HG03066 (cell line): ENCODE data around the gene KIF22.
"Not testable (repeated sequence)": the region's sequence is repeated elsewhere in the genome, so short reads cannot be mapped to it uniquely, and the experiment has no call there.

Source experiments
- ATAC-seq: cut with Tn5 transposase; IDR thresholded peaks from one replicate; pipeline ENCODE4 v1.9.1; 2021; ENCODE audit warnings: low read depth; ENCODE audit not compliant: unreplicated experiment

KIF22 gene

DNA sequence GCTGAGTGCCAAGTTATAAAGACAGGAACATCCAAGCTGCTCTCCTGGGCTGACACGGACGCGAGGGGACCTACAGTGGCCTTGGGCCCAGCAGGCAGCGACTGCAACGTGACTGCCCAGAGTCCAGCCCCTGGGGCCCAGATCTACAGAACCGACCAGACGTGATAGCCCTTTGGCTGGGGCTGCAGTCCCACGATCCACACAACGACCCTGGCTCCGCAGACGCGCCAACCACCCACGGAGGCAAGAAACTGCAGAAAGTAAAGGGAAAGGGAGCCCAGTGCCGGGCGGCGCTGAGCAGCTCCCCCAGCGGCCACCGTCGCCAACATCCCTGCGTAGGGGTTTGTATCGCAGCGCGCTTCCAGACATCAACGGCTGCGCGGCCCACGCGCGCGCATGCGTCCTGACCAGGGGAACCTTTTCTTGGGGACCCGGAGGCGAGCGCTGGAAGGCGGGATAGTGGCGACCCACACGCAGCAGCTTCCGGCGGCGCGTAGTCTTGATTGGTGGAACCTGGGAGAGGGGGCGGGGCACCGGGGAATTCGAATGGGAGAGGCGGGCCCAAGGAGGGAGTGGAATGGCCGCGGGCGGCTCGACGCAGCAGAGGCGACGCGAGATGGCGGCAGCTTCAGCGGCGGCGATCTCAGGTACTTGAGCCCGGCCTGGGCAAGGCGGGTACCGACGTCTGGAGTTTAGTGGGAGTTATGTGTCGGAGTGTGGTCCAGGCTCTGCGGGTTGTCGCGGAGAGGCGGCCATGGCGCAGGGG, at the start of gene KIF22:
Gene KIF22, plus strand, starts transcription at position 569 of the 766 bp plus-strand sequence. Its CDS starts 9 bp downstream, at position 578.
- ATAC-seq, result peak; percentile 92

- ATAC-seq, result no peak
Measured at GRCh38 chr16:29742683-29743275, 47.8 kb upstream of the KIF22 start.

GRCh38 chr16:29743475-29743826, 47.1 kb upstream of the KIF22 start:
- no peak for ATAC-seq

DNA sequence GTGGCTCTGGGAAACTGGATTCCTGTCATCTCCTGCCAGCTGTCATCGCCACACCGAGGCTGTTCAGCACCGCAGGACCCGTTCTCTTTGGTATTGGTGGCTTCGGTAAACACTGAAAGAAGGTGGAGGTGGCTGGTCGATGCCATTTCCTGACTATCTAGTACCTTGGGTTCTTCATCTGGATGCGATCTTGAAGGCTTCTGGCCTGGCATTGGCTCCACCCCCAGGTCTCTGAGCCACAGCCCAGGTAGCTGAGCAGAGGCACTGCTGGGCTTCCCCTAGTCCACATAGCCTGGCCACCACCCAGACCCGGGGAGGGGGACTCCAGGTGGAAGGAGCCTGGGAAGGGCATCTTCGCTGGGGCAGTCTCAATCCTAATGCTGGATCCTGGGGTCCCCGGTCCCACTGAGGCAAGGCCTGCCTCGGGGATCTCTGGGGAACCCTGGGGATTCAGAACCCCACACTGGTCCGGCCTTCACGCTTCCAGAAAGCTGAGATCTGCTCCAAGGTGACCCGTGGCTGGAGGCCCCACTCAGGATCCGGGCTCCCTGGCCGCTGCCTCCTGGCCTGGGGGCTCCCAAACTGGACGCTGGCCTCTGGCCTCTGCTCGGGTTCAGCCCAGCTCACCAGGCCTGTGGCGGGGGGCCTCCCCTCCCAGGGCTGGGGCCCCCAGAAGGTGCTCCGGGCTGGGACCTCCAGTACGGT, 46.6 kb upstream of the KIF22 start:
- ATAC-seq, result no peak

DNA sequence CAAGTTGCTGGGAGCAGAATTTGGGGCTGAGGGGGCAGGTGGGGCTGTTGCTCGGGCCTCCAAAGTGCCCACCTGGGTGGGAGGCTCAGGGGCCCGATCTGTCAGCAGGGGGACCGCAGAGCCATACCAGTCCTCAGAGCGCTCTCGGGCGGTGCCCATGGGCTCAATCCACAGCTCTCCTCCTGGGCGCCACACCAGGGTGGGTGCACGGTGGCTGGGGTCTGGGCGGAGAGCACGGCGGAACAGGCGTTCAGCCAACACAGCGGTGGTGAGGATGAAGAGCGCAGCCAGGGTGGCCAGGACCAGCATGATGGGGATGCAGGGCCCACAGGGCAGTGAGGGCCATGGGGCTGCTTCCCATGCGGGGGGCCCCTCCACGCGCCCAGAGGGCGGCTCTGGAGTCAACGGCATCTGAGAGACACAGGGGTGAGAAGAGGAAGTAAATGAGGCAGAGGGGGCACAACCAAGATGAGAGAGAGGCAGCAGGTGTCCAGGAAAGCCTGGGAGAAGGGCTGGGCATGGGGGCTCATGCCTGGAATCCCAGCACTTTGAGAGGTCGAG, 45.9 kb upstream of the KIF22 start:
- ATAC-seq, result no peak

DNA sequence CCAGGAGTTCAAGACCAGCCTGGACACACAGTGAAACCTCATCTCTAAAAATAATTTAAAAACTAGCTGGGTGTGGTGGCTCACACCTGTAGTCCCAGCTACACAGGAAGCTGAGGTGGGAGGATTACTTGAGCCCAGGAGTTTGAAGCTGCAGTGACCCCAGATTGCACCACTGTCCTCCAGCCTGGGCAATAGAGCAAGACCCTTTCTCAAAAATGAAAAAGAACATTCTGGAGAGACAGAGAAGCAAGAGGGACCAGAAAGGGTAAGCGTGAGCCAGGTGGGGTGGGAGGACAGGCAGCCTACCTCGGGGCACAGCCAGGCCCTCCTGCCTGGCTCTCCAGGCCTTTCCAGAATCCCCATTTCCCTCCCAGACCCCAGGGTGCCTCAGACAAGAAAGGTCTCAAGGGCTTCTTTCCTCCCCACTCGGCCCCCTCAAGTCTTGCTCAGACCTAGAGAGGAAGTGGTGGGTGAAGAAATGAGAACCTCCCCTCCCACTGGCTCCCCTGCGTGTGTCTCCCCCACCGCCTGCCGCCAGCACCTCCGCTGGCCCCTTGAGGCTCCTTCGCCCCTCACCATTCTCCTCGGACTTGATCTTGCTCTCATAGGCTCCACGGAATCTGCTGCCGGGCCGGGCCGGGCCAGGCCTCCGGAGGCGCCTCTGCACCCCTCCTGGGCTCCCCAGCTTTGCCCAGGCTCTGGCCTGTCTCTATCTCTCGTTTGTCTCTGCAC, 45.3 kb upstream of the KIF22 start:
- ATAC-seq, result no peak

DNA sequence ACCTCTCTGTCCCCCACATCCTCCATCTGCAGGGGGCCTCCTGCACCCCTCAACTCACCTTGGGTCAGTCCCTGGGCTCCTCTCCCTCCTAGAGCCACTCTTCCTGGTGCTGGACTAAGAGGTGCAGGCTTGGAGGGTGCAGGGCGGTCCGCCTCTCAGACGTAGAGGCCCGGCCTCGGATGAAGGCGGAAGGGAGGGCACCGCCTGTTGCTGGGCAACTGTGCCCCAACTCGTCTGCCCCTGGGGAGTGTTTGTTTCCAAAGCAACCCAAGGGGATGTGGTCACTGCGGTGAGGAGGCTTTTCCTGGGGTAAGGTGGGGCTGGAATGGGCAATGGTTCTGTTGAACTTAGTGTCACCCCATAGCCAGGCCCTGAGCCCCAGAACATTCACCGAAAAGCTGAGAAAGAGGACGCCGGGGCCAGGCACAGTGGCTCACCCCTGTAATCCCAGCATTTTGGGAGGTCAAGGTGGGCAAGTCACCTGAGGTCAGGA, 44.7 kb upstream of the KIF22 start, which contains the start of gene C16orf54:
Gene C16orf54, minus strand, starts transcription at position 138 of the 493 bp plus-strand sequence. CDS start 1,039 bp downstream, outside the sequence.
- peak; percentile 67 for ATAC-seq

- ATAC-seq, result not testable (repeated sequence)
Measured at GRCh38 chr16:29746518-29746917, 44.0 kb upstream of the KIF22 start.

- ATAC-seq, result no peak
Measured at GRCh38 chr16:29747947-29748759, 42.4 kb upstream of the KIF22 start.

GRCh38 chr16:29748760-29749149, 41.8 kb upstream of the KIF22 start:
- ATAC-seq, result not testable (repeated sequence)

- no peak for ATAC-seq
Measured at GRCh38 chr16:29753516-29753915, 37.0 kb upstream of the KIF22 start.

GRCh38 chr16:29756654-29757053, 33.9 kb upstream of the KIF22 start:
- ATAC-seq, result no peak

GRCh38 chr16:29757086-29757485, 33.5 kb upstream of the KIF22 start:
- not testable (repeated sequence) for ATAC-seq

DNA sequence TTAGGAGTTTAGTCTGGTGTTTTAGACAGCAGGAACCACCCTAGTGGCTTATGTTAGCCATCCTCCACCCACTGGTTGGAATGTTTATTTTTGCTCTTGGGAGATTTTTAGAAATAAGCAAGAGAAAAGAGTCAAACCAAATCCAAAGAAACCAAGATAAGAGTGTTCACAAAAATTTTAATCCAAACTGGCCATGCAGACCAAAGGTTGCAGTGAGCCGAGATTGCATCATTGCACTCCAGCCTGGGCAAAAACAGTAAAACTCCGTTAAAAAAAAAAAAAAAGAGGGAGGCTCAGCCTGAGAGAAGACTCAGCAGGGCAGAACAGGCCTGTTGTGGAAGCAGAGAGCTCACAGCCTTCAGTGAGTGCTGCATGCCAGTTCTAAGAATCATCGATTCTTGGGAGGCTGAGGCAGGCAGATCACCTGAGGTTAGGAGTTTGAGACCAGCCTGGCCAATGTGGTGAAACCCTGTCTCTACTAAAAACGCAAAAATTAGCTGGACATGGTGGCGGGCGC, 32.5 kb upstream of the KIF22 start:
- ATAC-seq, result no peak

DNA sequence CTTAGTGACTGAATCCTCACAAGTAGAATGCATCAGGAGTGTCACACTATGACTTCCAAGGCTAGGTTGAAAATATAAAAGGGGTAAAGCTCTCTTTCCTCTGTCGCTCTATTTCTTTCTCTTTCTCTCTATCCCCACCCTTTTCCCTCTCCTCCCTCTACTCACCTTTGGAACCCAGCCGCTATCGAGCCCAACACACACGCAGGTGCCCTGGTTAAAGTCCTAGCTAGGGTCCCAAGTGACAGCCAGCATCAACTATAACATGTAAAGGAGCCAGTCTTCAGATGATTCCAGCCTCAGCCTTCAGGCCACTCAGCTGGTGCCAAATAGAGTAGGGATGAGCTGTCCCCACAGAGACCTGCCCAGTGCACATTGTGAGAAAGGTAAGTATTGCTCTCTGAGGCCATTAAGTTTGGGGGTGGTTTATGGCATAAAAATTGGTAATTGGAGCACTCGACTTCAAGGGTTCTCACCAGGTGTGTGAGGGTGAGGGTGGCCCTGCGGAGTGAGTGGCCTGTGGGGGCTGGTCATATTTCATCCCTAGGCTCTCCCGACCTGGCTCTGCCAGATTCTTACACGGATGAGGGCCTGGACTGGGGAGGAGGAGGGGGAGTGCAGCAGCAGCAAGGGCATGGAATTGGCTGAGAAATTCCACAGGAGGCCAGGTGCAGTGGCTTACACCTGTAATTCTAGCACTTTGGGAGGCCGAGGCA, 29.8 kb upstream of the KIF22 start:
- no peak for ATAC-seq

DNA sequence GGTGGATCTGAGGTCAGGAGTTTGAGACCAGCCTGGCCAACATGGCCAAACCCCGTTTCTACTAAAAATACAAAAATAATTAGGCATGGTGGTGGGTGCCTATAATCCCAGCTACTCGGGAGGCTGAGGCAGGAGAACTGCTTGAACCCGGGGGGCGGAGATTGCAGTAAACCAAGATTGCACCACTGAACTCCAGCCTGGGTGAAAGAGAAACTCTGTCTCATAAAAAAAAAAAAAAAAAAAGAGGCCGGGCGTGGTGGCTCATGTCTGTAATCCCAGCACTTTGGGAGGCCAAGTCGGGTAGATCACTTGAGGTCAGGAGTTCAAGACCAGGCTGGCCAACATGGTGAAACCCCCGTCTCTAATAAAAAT, 29.3 kb upstream of the KIF22 start:
- ATAC-seq, result not testable (repeated sequence)

DNA sequence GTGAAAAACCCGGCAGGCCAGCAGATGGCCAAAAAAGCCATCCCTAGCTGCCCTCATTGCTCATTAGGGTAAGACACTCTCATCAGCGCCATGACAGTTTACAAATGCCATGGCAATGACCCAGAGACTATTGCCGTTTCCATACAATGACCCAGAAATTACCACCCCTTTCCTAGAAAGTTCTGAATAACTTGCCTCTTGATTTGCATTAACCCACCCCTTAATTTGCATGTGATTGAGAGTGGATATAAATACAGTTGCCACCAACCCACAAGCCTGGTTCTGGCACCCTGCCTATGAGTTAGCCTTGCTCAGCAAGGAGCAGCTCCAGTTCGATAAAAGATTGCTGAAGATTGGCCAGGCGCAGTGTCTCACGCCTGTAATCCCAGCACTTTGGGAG, 28.7 kb upstream of the KIF22 start:
- ATAC-seq, result no peak

DNA sequence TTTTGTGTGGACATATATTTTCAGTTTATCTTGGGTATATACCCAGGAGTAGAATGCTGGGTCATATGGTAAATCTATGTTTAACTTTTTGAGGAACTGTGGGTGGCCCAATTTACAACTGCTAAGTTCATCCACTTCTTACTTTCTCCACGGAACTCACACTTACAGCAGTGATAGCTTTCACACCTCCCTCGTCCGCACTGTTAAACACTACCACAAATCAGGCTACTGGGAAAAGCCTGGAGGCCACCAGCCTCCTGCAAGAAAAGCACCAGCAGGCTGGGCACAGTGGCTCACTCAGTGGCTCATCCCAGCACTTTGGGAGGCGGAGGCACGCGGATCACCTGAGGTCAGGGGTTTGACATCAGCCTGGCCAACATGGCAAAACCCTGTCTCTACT, 27.2 kb upstream of the KIF22 start:
- no peak for ATAC-seq
